Measurements from ENCODE around the gene SMCO2. TPM values are rescaled to one million over a fixed set of nuclear protein-coding genes. Genes with fewer than 3 reads are reported as not detected.

SMCO2 gene
- total and polyA plus RNA-seq, 2 of the 8 experiments (the other 6 are each of a cell fraction or from before 2014, with no cell fraction given), result 0.24 to 0.80 TPM

DNA sequence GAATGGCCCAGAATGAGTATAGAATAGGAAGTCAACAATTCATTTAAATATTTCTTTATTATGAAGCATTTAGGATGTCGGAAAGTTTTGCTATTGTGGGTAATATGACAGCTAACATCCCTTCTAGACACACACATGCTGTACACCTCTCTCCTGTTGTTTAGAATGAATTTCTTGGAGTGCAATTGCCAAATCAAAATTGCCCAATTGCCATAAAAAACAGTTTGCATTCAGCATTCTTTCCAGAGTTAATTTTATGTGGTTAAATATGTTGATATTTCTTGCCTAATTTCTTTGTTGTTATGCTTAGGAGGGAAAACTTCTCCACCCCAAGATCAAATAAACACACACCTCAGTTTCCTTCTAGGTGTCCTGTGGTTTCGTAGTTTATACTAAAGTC lies 16.9 kb upstream of the SMCO2 start:
- Histone ChIP-seq H3K14ac (ENCODE audit: insufficient read length) (no peak overlapping the region), H3K27me3 (replicated peaks in 1 of 4; ENCODE audit: control insufficient read depth in 3 of 4, extremely low read depth in 1 of 4, insufficient read depth in 3 of 4, low read length in 3 of 4) (no peaks in the 10 kb centered on the region), H4K20me1 (replicated peaks in 1 of 2; ENCODE audit: control insufficient read depth in 1 of 2, insufficient read depth in 2 of 2, low read length in 2 of 2) (no peaks in the 10 kb centered on the region), H2BK120ac (replicated peaks; ENCODE audit: low read depth, low read length) (no peak overlapping the region), H3K23ac (ENCODE audit: insufficient read length) (no peak overlapping the region), H3K79me1 (ENCODE audit: low read depth, low read length) (no peaks in the 10 kb centered on the region), H3K4me1 (replicated peaks in 1 of 4; ENCODE audit: control insufficient read depth in 3 of 4, insufficient read depth in 4 of 4, low read length in 3 of 4) (no peaks in the 10 kb centered on the region), H4K5ac (ENCODE audit: insufficient read length, low read depth, low read length) (no peak overlapping the region), H3K27ac (ENCODE audit: low read depth, low read length) (no peak overlapping the region), H2BK12ac (ENCODE audit: low read depth, low read length) (no peak overlapping the region), H2BK15ac (ENCODE audit: low read length) (no peak overlapping the region), H3K18ac (ENCODE audit: extremely low read depth, low read length) (no peak overlapping the region), H3K79me2 (ENCODE audit: control insufficient read depth in 1 of 2, insufficient read depth in 2 of 2, low read length in 2 of 2) (no peaks in the 10 kb centered on the region), H3K4ac (replicated peaks; ENCODE audit: insufficient read length, low read depth, low read length) (no peak overlapping the region), H3K56ac (replicated peaks; ENCODE audit: insufficient read length, low read depth, low read length) (no peak overlapping the region), H3K36me3 (ENCODE audit: control insufficient read depth in 2 of 4, insufficient read depth in 4 of 4, low read length in 3 of 4) (no peaks in the 10 kb centered on the region), H3K9me3 (ENCODE audit: insufficient read depth in 2 of 2, low read depth in 1 of 2, low read length in 1 of 2) (no peaks in the 10 kb centered on the region), H3K4me2 (ENCODE audit: insufficient read depth in 1 of 2, low read depth in 2 of 2, low read length in 2 of 2) (no peak overlapping the region), H3K9ac (replicated peaks in 1 of 4; ENCODE audit: extremely low read depth in 1 of 4, low read depth in 3 of 4, low read length in 3 of 4) (no peak overlapping the region), H3K23me2 (ENCODE audit: low read depth, low read length) (no peaks in the 10 kb centered on the region), H4K8ac (ENCODE audit: extremely low read depth, insufficient read depth, low read length) (no peak overlapping the region), H3K4me3 (ENCODE audit: extremely low read depth in 1 of 4, insufficient read depth in 2 of 4, low read depth in 3 of 4, low read length in 4 of 4) (no peak overlapping the region), H2AK5ac (ENCODE audit: low read depth, low read length) (no peak overlapping the region), H4K91ac (replicated peaks; ENCODE audit: insufficient read length, low read length) (no peak overlapping the region), H2AFZ (ENCODE audit: low read length) (no peak overlapping the region), H2BK5ac (ENCODE audit: low read depth, low read length) (no peak overlapping the region), H2BK20ac (ENCODE audit: low read length) (no peak overlapping the region)
- 89% methylated on average over 2 of the region's 2 CpGs; no CpG with 5 or more reads in 1 of the 2 experiments for WGBS, 2 experiments (ENCODE audit: extremely low coverage in 1 of 2, insufficient coverage in 1 of 2, insufficient read length in 1 of 2, insufficient replicate concordance in 2 of 2, low coverage in 1 of 2, low lambda C conversion rate in 2 of 2, missing lambda C conversion rate in 1 of 2)
- FAIRE-seq, result no peak
- DNase-seq (ENCODE audit: low read depth in 1 of 2, low spot score in 2 of 2), result no peak
- CTCF ChIA-PET (ENCODE audit: partially characterized antibody), result no interaction called here
- POLR2A ChIA-PET (ENCODE audit: partially characterized antibody), result no interaction called here
- TF ChIP-seq POLR2A (IDR thresholded peaks at IDR 0.05; ENCODE audit: control extremely low read depth in 1 of 2, low read depth in 2 of 2, low read length in 2 of 2) (no peak), RBBP5 (IDR thresholded peaks at IDR 0.05; ENCODE audit: borderline replicate concordance, low read depth, low read length) (no peak), SP2 (IDR thresholded peaks at IDR 0.05; ENCODE audit: low read length) (no peak), BRCA1 (IDR thresholded peaks at IDR 0.05; ENCODE audit: low read depth, low read length) (no peak), KDM1A (IDR thresholded peaks at IDR 0.05; ENCODE audit: borderline replicate concordance, low read length) (no peak), TAF7 (optimal IDR thresholded peaks at IDR 0.05; ENCODE audit: borderline replicate concordance, low read depth, low read length) (no peak), CTBP2 (IDR thresholded peaks at IDR 0.05; ENCODE audit: borderline replicate concordance, insufficient read depth, insufficient read length, low read length) (no peak)

Measured in H1 (cell line).